Sigmoid colon (tissue), 4 donors: ENCODE measurements around the gene STK39.

Source experiments
- POLR2A ChIP-seq, 2 donors: fragments of 450-650 bp; IDR thresholded peaks; one replicate each; pipeline ENCODE4 v1.6.1; 2016; ENCODE audit warnings: antibody characterized with exemption in 2 of 2, mild to moderate bottlenecking in 2 of 2, moderate library complexity in 2 of 2
- POLR2AphosphoS5 ChIP-seq, 4 donors: sonication (generic); formaldehyde crosslinking; IDR thresholded peaks; one replicate each; pipeline ENCODE4 v1.6.1; 2017; ENCODE audit warnings: antibody characterized with exemption in 4 of 4

GRCh38 chr2:168212866-168213265 lies 34.5 kb downstream of the STK39 start:
- TF ChIP-seq POLR2A (IDR thresholded peaks at IDR 0.05) (no peak), POLR2AphosphoS5 (IDR thresholded peaks at IDR 0.05) (no peak)
